C4-2B (cell line): ENCODE measurements around the gene TGM4.

ENCODE experiments used
- ZFX ChIP-seq: fragments of 450-650 bp; IDR thresholded peaks from 2 replicates; pipeline ENCODE4 v1.6.1; 2017
- TF ChIP-seq, protein P1 (sequence below): fragments of 450-650 bp; conservative IDR thresholded peaks from 2 replicates; pipeline ENCODE4 v1.5.1; 2017; ENCODE audit warnings: mild to moderate bottlenecking

DNA sequence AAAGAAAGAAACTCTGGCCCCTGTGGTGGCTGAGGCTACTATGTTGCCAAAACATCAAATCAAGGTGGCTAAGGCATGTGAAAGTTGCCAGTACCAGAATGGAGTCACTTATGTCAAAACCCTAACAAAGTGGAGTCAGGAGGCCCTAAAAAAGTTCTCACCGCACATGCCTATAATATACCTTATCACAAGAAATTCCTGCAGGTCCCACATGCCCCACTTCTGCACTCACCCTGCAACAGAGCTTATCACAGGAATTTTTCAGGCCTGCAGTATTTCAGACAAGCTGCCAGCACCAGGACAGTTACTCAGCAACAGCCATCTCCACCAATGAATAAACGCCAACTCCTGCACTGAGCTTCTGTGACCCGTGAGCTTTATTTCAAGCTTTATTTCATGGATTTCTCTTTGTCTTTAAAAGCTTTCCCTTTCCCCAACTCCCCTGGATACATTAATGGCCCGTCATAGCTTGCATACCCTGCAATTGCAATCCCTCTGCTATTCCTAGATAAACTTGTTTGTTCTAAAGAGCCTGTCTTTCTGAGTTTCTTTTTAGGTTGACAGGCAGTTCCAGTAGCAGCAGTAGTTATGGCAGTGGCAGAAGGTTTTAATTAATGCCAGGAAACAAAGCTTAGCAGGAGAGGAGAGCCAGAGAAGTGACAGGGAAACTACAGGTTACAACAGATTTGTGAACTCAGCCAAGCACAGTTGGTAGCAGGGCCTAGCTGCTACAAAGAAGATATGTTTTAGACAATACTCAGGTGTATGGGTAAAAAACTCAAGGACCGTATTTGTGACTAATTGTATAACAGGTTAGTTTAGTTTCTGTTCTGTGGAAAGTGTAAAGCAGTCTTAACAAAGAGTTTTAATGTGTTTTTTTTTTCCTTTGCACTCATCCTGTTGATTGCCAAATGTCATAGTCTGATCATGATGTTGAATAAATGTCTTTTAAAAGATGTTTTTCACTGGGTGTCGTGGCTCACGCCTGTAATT lies 28.6 kb upstream of the TGM4 start:
- TF ChIP-seq, protein P1, sequence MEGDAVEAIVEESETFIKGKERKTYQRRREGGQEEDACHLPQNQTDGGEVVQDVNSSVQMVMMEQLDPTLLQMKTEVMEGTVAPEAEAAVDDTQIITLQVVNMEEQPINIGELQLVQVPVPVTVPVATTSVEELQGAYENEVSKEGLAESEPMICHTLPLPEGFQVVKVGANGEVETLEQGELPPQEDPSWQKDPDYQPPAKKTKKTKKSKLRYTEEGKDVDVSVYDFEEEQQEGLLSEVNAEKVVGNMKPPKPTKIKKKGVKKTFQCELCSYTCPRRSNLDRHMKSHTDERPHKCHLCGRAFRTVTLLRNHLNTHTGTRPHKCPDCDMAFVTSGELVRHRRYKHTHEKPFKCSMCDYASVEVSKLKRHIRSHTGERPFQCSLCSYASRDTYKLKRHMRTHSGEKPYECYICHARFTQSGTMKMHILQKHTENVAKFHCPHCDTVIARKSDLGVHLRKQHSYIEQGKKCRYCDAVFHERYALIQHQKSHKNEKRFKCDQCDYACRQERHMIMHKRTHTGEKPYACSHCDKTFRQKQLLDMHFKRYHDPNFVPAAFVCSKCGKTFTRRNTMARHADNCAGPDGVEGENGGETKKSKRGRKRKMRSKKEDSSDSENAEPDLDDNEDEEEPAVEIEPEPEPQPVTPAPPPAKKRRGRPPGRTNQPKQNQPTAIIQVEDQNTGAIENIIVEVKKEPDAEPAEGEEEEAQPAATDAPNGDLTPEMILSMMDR: no peak
- TF ChIP-seq ZFX: no peak
